ENCODE results near the gene ATP8A2. TPM values are rescaled to one million over a fixed set of nuclear protein-coding genes. Genes with fewer than 3 reads are reported as not detected.

The ATP8A2 gene
- total and polyA plus RNA-seq, 4 donors = 0.01 to 0.08 (median 0.05) TPM; not detected in 1

- no peaks in the 10 kb centered on the region for H3K9me3 ChIP-seq (ENCODE audit: control insufficient read depth in 4 of 4, low read length in 3 of 4)
- no peak overlapping the region for H3K27ac ChIP-seq (ENCODE audit: low read depth in 1 of 2, low read length in 2 of 2)
- H3K4me1 ChIP-seq (ENCODE audit: control insufficient read depth in 4 of 4, insufficient read depth in 4 of 4, low read length in 3 of 4) = peaks cover 0 to 3% (median 1%) of the 10 kb centered on the region in 4 donors
- TF ChIP-seq HNF4G (IDR thresholded peaks at IDR 0.05) (no peak), RXRA (IDR thresholded peaks at IDR 0.05) (no peak), ZBTB33 (IDR thresholded peaks at IDR 0.05) (no peak), ATF3 (IDR thresholded peaks at IDR 0.05) (no peak), GABPA (IDR thresholded peaks at IDR 0.05 in 1 of 2, conservative IDR thresholded peaks at IDR 0.05 in 1 of 2) (no peak), RAD21 (IDR thresholded peaks at IDR 0.05) (no peak), EGR1 (IDR thresholded peaks at IDR 0.05; ENCODE audit: low read depth in 2 of 2) (no peak), SP1 (IDR thresholded peaks at IDR 0.05) (no peak), HNF4A (conservative IDR thresholded peaks at IDR 0.05) (no peak), REST (IDR thresholded peaks at IDR 0.05) (no peak), YY1 (IDR thresholded peaks at IDR 0.05) (no peak), FOXA2 (IDR thresholded peaks at IDR 0.05) (no peak), NR2F2 (IDR thresholded peaks at IDR 0.05) (no peak), CTCF (IDR thresholded peaks at IDR 0.05; ENCODE audit: low read depth, low read length, missing input control) (no peak), TAF1 (conservative IDR thresholded peaks at IDR 0.05) (no peak), JUND (IDR thresholded peaks at IDR 0.05) (no peak), MAX (IDR thresholded peaks at IDR 0.05) (no peak), FOXA1 (IDR thresholded peaks at IDR 0.05) (no peak)
- no peak for DNase-seq (ENCODE audit: low spot score)
- 84% methylated on average over 7 of the region's 7 CpGs for WGBS
- H3K36me3 ChIP-seq (ENCODE audit: control insufficient read depth in 4 of 4, insufficient read depth in 3 of 4, low read depth in 1 of 4, low read length in 3 of 4) = no peaks in the 10 kb centered on the region
- no peak overlapping the region for H3K9ac ChIP-seq (ENCODE audit: low read depth in 1 of 2, low read length in 2 of 2)
- H3K27me3 ChIP-seq (ENCODE audit: control insufficient read depth in 4 of 4, insufficient read depth in 4 of 4, low read length in 3 of 4) = peaks cover 0 to 17% (median 6%) of the 10 kb centered on the region in 4 donors
- no peak overlapping the region for H3K4me3 ChIP-seq (ENCODE audit: low read depth in 1 of 3, low read length in 3 of 3)
These were observed 5.6 kb downstream of the ATP8A2 start for GRCh38 chr13:25377244-25377962.

Measured in liver (tissue), 9 donors.